Measurements from ENCODE around the gene HYAL1. TPM values are rescaled to one million over a fixed set of nuclear protein-coding genes. Genes with fewer than 3 reads are reported as not detected.
A peak's percentile ranks its signal among the peaks of the same experiment; 100 is the strongest.

HYAL1 gene
- total and polyA plus RNA-seq, 2 donors from 2014 or later: 47.5 to 126 TPM

GRCh38 chr3:50265571-50265970, 37.8 kb downstream of the HYAL1 start:
- DNase-seq (peak in 1 of 5 donors; percentile 71), FAIRE-seq (no peak)
- peak overlapping the region; percentile 91 to 94 for H3K27ac ChIP-seq (ENCODE audit: low read depth in 2 of 2, low read length in 2 of 2)
- intact Hi-C loops (cut with DNase I): no loop called here
- peak overlapping the region in 1 of 3 donors; percentile 95 for H3K9ac ChIP-seq (ENCODE audit: low read length in 3 of 3)
- peaks cover 0 to 57% (median 29%) of the 10 kb centered on the region in 3 donors for H3K4me1 ChIP-seq (ENCODE audit: control insufficient read depth in 2 of 3, insufficient read depth in 2 of 3, low read depth in 1 of 3, low read length in 3 of 3)
- H3K36me3 ChIP-seq (ENCODE audit: control insufficient read depth in 2 of 3, insufficient read depth in 3 of 3, low read length in 3 of 3): no peaks in the 10 kb centered on the region
- TF ChIP-seq CTCF (IDR thresholded peaks at IDR 0.05; ENCODE audit: borderline replicate concordance, extremely low read depth, insufficient read depth): no peak
- H3K9me3 ChIP-seq (ENCODE audit: control insufficient read depth in 2 of 3, insufficient read depth in 1 of 3, low read length in 3 of 3): no peaks in the 10 kb centered on the region
- no peaks in the 10 kb centered on the region for H3K27me3 ChIP-seq (ENCODE audit: control insufficient read depth, insufficient read depth, low read length)
- peak overlapping the region in 1 of 3 donors; percentile 17 for H3K4me3 ChIP-seq (ENCODE audit: low read length in 3 of 3)

- no peak overlapping the region for H3K4me3 ChIP-seq (ENCODE audit: low read length in 3 of 3)
- no peaks in the 10 kb centered on the region for H3K9me3 ChIP-seq (ENCODE audit: control insufficient read depth in 2 of 3, insufficient read depth in 1 of 3, low read length in 3 of 3)
- H3K4me1 ChIP-seq (ENCODE audit: control insufficient read depth in 2 of 3, insufficient read depth in 2 of 3, low read depth in 1 of 3, low read length in 3 of 3): peaks cover 0 to 57% (median 28%) of the 10 kb centered on the region in 3 donors
- TF ChIP-seq CTCF (IDR thresholded peaks at IDR 0.05; ENCODE audit: borderline replicate concordance, extremely low read depth, insufficient read depth): no peak
- no peaks in the 10 kb centered on the region for H3K36me3 ChIP-seq (ENCODE audit: control insufficient read depth in 2 of 3, insufficient read depth in 3 of 3, low read length in 3 of 3)
- peak in 1 of 5 donors; percentile 91 for DNase-seq
- peak overlapping the region in 1 of 3 donors; percentile 95 for H3K9ac ChIP-seq (ENCODE audit: low read length in 3 of 3)
- H3K27me3 ChIP-seq (ENCODE audit: control insufficient read depth, insufficient read depth, low read length): no peaks in the 10 kb centered on the region
- no peak for FAIRE-seq
- H3K27ac ChIP-seq (ENCODE audit: low read depth in 2 of 2, low read length in 2 of 2): peak overlapping the region; percentile 91 to 94
- intact Hi-C loops (cut with DNase I): no loop called here
These were observed 38.3 kb downstream of the HYAL1 start for GRCh38 chr3:50264964-50265485.

- peak overlapping the region; percentile 91 to 94 for H3K27ac ChIP-seq (ENCODE audit: low read depth in 2 of 2, low read length in 2 of 2)
- H3K4me1 ChIP-seq (ENCODE audit: control insufficient read depth in 2 of 3, insufficient read depth in 2 of 3, low read depth in 1 of 3, low read length in 3 of 3): peaks cover 0 to 56% (median 28%) of the 10 kb centered on the region in 3 donors
- no peak for TF ChIP-seq CTCF (IDR thresholded peaks at IDR 0.05; ENCODE audit: borderline replicate concordance, extremely low read depth, insufficient read depth)
- no peaks in the 10 kb centered on the region for H3K9me3 ChIP-seq (ENCODE audit: control insufficient read depth in 2 of 3, insufficient read depth in 1 of 3, low read length in 3 of 3)
- H3K4me3 ChIP-seq (ENCODE audit: low read length in 3 of 3): no peak overlapping the region
- H3K36me3 ChIP-seq (ENCODE audit: control insufficient read depth in 2 of 3, insufficient read depth in 3 of 3, low read length in 3 of 3): no peaks in the 10 kb centered on the region
- DNase-seq: peak; percentile 97 to 99 (median 98)
- H3K27me3 ChIP-seq (ENCODE audit: control insufficient read depth, insufficient read depth, low read length): no peaks in the 10 kb centered on the region
- no peak for FAIRE-seq
- intact Hi-C loops (cut with DNase I): no loop called here
- H3K9ac ChIP-seq (ENCODE audit: low read length in 3 of 3): peak overlapping the region in 2 of 3 donors; percentile 8 to 34
These were observed 38.9 kb downstream of the HYAL1 start for GRCh38 chr3:50264383-50264963.
